ENCODE data around the gene MUC22.

MUC22 gene

GRCh38 chr6:30974490-30975252, 35.6 kb upstream of the MUC22 start:
- peaks cover 2 to 5% of the 10 kb centered on the region in 2 donors for H3K27me3 ChIP-seq (ENCODE audit: control insufficient read depth in 1 of 2, insufficient read depth in 2 of 2, low read length in 2 of 2)
- no peaks in the 10 kb centered on the region for H3K36me3 ChIP-seq (ENCODE audit: control insufficient read depth in 2 of 2, insufficient read depth in 2 of 2, low read length in 2 of 2)
- H3K4me3 ChIP-seq (ENCODE audit: low read length in 2 of 2): no peak overlapping the region
- H3K27ac ChIP-seq (ENCODE audit: low read length): no peak overlapping the region
- H3K9me3 ChIP-seq (ENCODE audit: control insufficient read depth in 2 of 2, low read length in 2 of 2): no peaks in the 10 kb centered on the region
- H3K4me1 ChIP-seq (ENCODE audit: control insufficient read depth, insufficient read depth, low read length): no peaks in the 10 kb centered on the region
- no peak overlapping the region for H3K9ac ChIP-seq (ENCODE audit: low read length in 2 of 2)

- Histone ChIP-seq H3K36me3 (ENCODE audit: control insufficient read depth in 2 of 2, insufficient read depth in 2 of 2, low read length in 2 of 2) (no peaks in the 10 kb centered on the region), H3K9ac (ENCODE audit: low read length in 2 of 2) (no peak overlapping the region), H3K27ac (ENCODE audit: low read length) (no peak overlapping the region), H3K4me3 (ENCODE audit: low read length in 2 of 2) (no peak overlapping the region), H3K9me3 (ENCODE audit: control insufficient read depth in 2 of 2, low read length in 2 of 2) (no peaks in the 10 kb centered on the region), H3K4me1 (ENCODE audit: control insufficient read depth, insufficient read depth, low read length) (peaks cover 3% of the 10 kb centered on the region), H3K27me3 (ENCODE audit: control insufficient read depth in 1 of 2, insufficient read depth in 2 of 2, low read length in 2 of 2) (peaks cover 0 to 2% of the 10 kb centered on the region in 2 donors)
Measured at GRCh38 chr6:30979141-30979540, 31.1 kb upstream of the MUC22 start.

- peaks cover 0 to 2% of the 10 kb centered on the region in 2 donors for H3K27me3 ChIP-seq (ENCODE audit: control insufficient read depth in 1 of 2, insufficient read depth in 2 of 2, low read length in 2 of 2)
- H3K4me1 ChIP-seq (ENCODE audit: control insufficient read depth, insufficient read depth, low read length): peaks cover 3% of the 10 kb centered on the region
- H3K4me3 ChIP-seq (ENCODE audit: low read length in 2 of 2): no peak overlapping the region
- no peaks in the 10 kb centered on the region for H3K9me3 ChIP-seq (ENCODE audit: control insufficient read depth in 2 of 2, low read length in 2 of 2)
- no peaks in the 10 kb centered on the region for H3K36me3 ChIP-seq (ENCODE audit: control insufficient read depth in 2 of 2, insufficient read depth in 2 of 2, low read length in 2 of 2)
- no peak overlapping the region for H3K27ac ChIP-seq (ENCODE audit: low read length)
- no peak overlapping the region for H3K9ac ChIP-seq (ENCODE audit: low read length in 2 of 2)
Measured at GRCh38 chr6:30979690-30980089, 30.6 kb upstream of the MUC22 start.

- no peaks in the 10 kb centered on the region for H3K36me3 ChIP-seq (ENCODE audit: control insufficient read depth in 2 of 2, insufficient read depth in 2 of 2, low read length in 2 of 2)
- H3K27ac ChIP-seq (ENCODE audit: low read length): no peak overlapping the region
- no peak overlapping the region for H3K9ac ChIP-seq (ENCODE audit: low read length in 2 of 2)
- H3K4me1 ChIP-seq (ENCODE audit: control insufficient read depth, insufficient read depth, low read length): peaks cover 3% of the 10 kb centered on the region
- H3K9me3 ChIP-seq (ENCODE audit: control insufficient read depth in 2 of 2, low read length in 2 of 2): no peaks in the 10 kb centered on the region
- peak overlapping the region in 1 of 2 donors; percentile 61 for H3K4me3 ChIP-seq (ENCODE audit: low read length in 2 of 2)
- H3K27me3 ChIP-seq (ENCODE audit: control insufficient read depth in 1 of 2, insufficient read depth in 2 of 2, low read length in 2 of 2): peaks cover 0 to 2% of the 10 kb centered on the region in 2 donors
Measured at GRCh38 chr6:30981942-30982772, 28.1 kb upstream of the MUC22 start.

- peaks cover 0 to 2% of the 10 kb centered on the region in 2 donors for H3K27me3 ChIP-seq (ENCODE audit: control insufficient read depth in 1 of 2, insufficient read depth in 2 of 2, low read length in 2 of 2)
- peaks cover 3% of the 10 kb centered on the region for H3K4me1 ChIP-seq (ENCODE audit: control insufficient read depth, insufficient read depth, low read length)
- no peaks in the 10 kb centered on the region for H3K9me3 ChIP-seq (ENCODE audit: control insufficient read depth in 2 of 2, low read length in 2 of 2)
- no peaks in the 10 kb centered on the region for H3K36me3 ChIP-seq (ENCODE audit: control insufficient read depth in 2 of 2, insufficient read depth in 2 of 2, low read length in 2 of 2)
- H3K4me3 ChIP-seq (ENCODE audit: low read length in 2 of 2): no peak within 1 kb of the TSS
- H3K27ac ChIP-seq (ENCODE audit: low read length): no peak within 1 kb of the TSS
- no peak within 1 kb of the TSS for H3K9ac ChIP-seq (ENCODE audit: low read length in 2 of 2)
Measured at GRCh38 chr6:30983439-30983838, 26.8 kb upstream of the MUC22 start, which contains the start of gene MUC21. MUC21 (plus strand) TSS chr6:30983718; CDS start chr6:30983959, 241 bp downstream.

- Histone ChIP-seq H3K9me3 (ENCODE audit: control insufficient read depth in 2 of 2, low read length in 2 of 2) (no peaks in the 10 kb centered on the region), H3K27ac (ENCODE audit: low read length) (no peak overlapping the region), H3K4me3 (ENCODE audit: low read length in 2 of 2) (no peak overlapping the region), H3K27me3 (ENCODE audit: control insufficient read depth in 1 of 2, insufficient read depth in 2 of 2, low read length in 2 of 2) (peaks cover 0 to 2% of the 10 kb centered on the region in 2 donors), H3K4me1 (ENCODE audit: control insufficient read depth, insufficient read depth, low read length) (peaks cover 3% of the 10 kb centered on the region), H3K36me3 (ENCODE audit: control insufficient read depth in 2 of 2, insufficient read depth in 2 of 2, low read length in 2 of 2) (no peaks in the 10 kb centered on the region), H3K9ac (ENCODE audit: low read length in 2 of 2) (no peak overlapping the region)
Measured at GRCh38 chr6:30985490-30985889, 24.8 kb upstream of the MUC22 start.

GRCh38 chr6:30987304-30987703, 23.0 kb upstream of the MUC22 start:
- Histone ChIP-seq H3K9me3 (ENCODE audit: control insufficient read depth in 2 of 2, low read length in 2 of 2) (no peaks in the 10 kb centered on the region), H3K36me3 (ENCODE audit: control insufficient read depth in 2 of 2, insufficient read depth in 2 of 2, low read length in 2 of 2) (no peaks in the 10 kb centered on the region), H3K27me3 (ENCODE audit: control insufficient read depth in 1 of 2, insufficient read depth in 2 of 2, low read length in 2 of 2) (peaks cover 0 to 2% of the 10 kb centered on the region in 2 donors), H3K4me3 (ENCODE audit: low read length in 2 of 2) (no peak overlapping the region), H3K4me1 (ENCODE audit: control insufficient read depth, insufficient read depth, low read length) (peaks cover 2% of the 10 kb centered on the region), H3K27ac (ENCODE audit: low read length) (no peak overlapping the region), H3K9ac (ENCODE audit: low read length in 2 of 2) (no peak overlapping the region)

- Histone ChIP-seq H3K9me3 (ENCODE audit: control insufficient read depth in 2 of 2, low read length in 2 of 2) (no peaks in the 10 kb centered on the region), H3K4me3 (ENCODE audit: low read length in 2 of 2) (no peak overlapping the region), H3K27ac (ENCODE audit: low read length) (no peak overlapping the region), H3K4me1 (ENCODE audit: control insufficient read depth, insufficient read depth, low read length) (no peaks in the 10 kb centered on the region), H3K9ac (ENCODE audit: low read length in 2 of 2) (no peak overlapping the region), H3K27me3 (ENCODE audit: control insufficient read depth in 1 of 2, insufficient read depth in 2 of 2, low read length in 2 of 2) (peaks cover 0 to 2% of the 10 kb centered on the region in 2 donors), H3K36me3 (ENCODE audit: control insufficient read depth in 2 of 2, insufficient read depth in 2 of 2, low read length in 2 of 2) (no peaks in the 10 kb centered on the region)
Measured at GRCh38 chr6:30988209-30988825, 22.0 kb upstream of the MUC22 start.

- no peaks in the 10 kb centered on the region for H3K9me3 ChIP-seq (ENCODE audit: control insufficient read depth in 2 of 2, low read length in 2 of 2)
- no peaks in the 10 kb centered on the region for H3K4me1 ChIP-seq (ENCODE audit: control insufficient read depth, insufficient read depth, low read length)
- H3K4me3 ChIP-seq (ENCODE audit: low read length in 2 of 2): no peak overlapping the region
- no peak overlapping the region for H3K9ac ChIP-seq (ENCODE audit: low read length in 2 of 2)
- H3K27ac ChIP-seq (ENCODE audit: low read length): no peak overlapping the region
- no peaks in the 10 kb centered on the region for H3K27me3 ChIP-seq (ENCODE audit: control insufficient read depth in 1 of 2, insufficient read depth in 2 of 2, low read length in 2 of 2)
- no peaks in the 10 kb centered on the region for H3K36me3 ChIP-seq (ENCODE audit: control insufficient read depth in 2 of 2, insufficient read depth in 2 of 2, low read length in 2 of 2)
Measured at GRCh38 chr6:30990422-30991086, 19.7 kb upstream of the MUC22 start.

GRCh38 chr6:30991891-30992290, 18.4 kb upstream of the MUC22 start:
- Histone ChIP-seq H3K27me3 (ENCODE audit: control insufficient read depth in 1 of 2, insufficient read depth in 2 of 2, low read length in 2 of 2) (peaks cover 0 to 2% of the 10 kb centered on the region in 2 donors), H3K27ac (ENCODE audit: low read length) (no peak overlapping the region), H3K4me3 (ENCODE audit: low read length in 2 of 2) (no peak overlapping the region), H3K9ac (ENCODE audit: low read length in 2 of 2) (no peak overlapping the region), H3K9me3 (ENCODE audit: control insufficient read depth in 2 of 2, low read length in 2 of 2) (no peaks in the 10 kb centered on the region), H3K36me3 (ENCODE audit: control insufficient read depth in 2 of 2, insufficient read depth in 2 of 2, low read length in 2 of 2) (no peaks in the 10 kb centered on the region), H3K4me1 (ENCODE audit: control insufficient read depth, insufficient read depth, low read length) (no peaks in the 10 kb centered on the region)
